CD4-positive, alpha-beta T cell treated with Interleukin-1 beta for 1 hour (primary cell): ENCODE results near the gene ITGA11.

Experiments
- DNase-seq, 2 donors: peaks; one replicate each; pipeline ENCODE4 v3.0.0-alpha.2; 2020 to 2022

Gene ITGA11

GRCh38 chr15:68389041-68389930, 42.7 kb downstream of the ITGA11 start:
- DNase-seq: no peak

- no peak for DNase-seq
These were observed 44.4 kb downstream of the ITGA11 start for GRCh38 chr15:68387381-68388143.

GRCh38 chr15:68386587-68387288, 45.2 kb downstream of the ITGA11 start:
- no peak for DNase-seq

GRCh38 chr15:68385671-68386586, 46.0 kb downstream of the ITGA11 start:
- DNase-seq: no peak

- DNase-seq: no peak
These were observed 46.8 kb downstream of the ITGA11 start for GRCh38 chr15:68385240-68385561.

- no peak for DNase-seq
These were observed 47.3 kb downstream of the ITGA11 start for GRCh38 chr15:68384451-68385239.

GRCh38 chr15:68383161-68384074, 48.5 kb downstream of the ITGA11 start:
- DNase-seq: peak; percentile 17 to 57

GRCh38 chr15:68382286-68383007, 49.5 kb downstream of the ITGA11 start:
- DNase-seq: no peak

- DNase-seq: no peak
These were observed 51.5 kb downstream of the ITGA11 start for GRCh38 chr15:68380456-68380855.

GRCh38 chr15:68379759-68380290, 52.1 kb downstream of the ITGA11 start:
- no peak for DNase-seq

GRCh38 chr15:68379058-68379758, 52.8 kb downstream of the ITGA11 start:
- DNase-seq: no peak

- DNase-seq: no peak
These were observed 53.4 kb downstream of the ITGA11 start for GRCh38 chr15:68378595-68378994.

GRCh38 chr15:68377766-68378165, 54.2 kb downstream of the ITGA11 start:
- DNase-seq: no peak

- DNase-seq: no peak
These were observed 55.4 kb downstream of the ITGA11 start for GRCh38 chr15:68376447-68377060.

- DNase-seq: no peak
These were observed 56.2 kb downstream of the ITGA11 start for GRCh38 chr15:68375716-68376220.

- no peak for DNase-seq
These were observed 56.8 kb downstream of the ITGA11 start for GRCh38 chr15:68375191-68375631.

GRCh38 chr15:68374168-68374745, 57.7 kb downstream of the ITGA11 start:
- no peak for DNase-seq

GRCh38 chr15:68373028-68373427, 58.9 kb downstream of the ITGA11 start:
- DNase-seq: no peak
